NK-92 (cell line): ENCODE results near the gene SIDT1.

Experiments used
- DNase-seq: peaks from one replicate; lab custom pipeline; 2025; ENCODE audit not compliant: unreplicated experiment; lab: John Stamatoyannopoulos, UW

SIDT1 gene

GRCh38 chr3:113594066-113594465 lies 61.7 kb downstream of the SIDT1 start:
- DNase-seq, result no peak

GRCh38 chr3:113597596-113598354 lies 65.4 kb downstream of the SIDT1 start:
- no peak for DNase-seq

DNA sequence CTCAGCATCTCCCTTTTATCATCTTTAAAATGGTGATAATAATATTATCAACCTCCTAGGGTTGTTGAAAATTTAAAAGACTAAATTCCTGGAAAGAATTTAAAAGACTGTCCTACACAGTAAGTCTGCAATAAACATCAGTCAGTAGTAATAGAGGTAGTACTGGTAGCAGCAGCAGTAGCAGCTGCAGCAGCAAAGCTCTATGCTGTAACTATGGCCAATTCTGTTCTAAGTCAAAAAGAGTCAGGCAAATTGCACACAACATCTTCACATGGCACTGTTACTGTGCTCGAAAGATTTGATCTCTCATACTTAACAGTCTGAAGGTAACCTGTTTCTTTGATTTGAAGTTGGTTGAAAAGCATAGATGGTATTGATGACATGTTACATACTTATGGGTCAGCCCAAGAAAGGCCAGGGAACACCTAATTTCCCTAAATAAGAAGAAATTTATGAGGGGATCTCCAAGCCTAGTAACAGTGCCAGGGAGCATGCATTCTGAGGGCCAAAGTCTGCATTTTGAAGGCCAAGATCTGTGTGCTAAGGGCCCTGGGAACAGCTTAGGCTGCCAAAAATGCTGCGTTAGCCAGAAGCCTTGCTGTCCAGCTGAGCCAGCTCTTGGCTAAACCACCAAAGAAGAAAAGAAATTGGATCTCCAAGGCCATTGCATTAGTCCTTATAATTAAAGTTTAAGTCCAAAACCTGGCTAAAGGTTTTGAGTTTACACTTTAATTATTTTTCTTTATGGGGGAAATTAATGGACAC lies 68.2 kb downstream of the SIDT1 start:
- DNase-seq, result no peak

DNA sequence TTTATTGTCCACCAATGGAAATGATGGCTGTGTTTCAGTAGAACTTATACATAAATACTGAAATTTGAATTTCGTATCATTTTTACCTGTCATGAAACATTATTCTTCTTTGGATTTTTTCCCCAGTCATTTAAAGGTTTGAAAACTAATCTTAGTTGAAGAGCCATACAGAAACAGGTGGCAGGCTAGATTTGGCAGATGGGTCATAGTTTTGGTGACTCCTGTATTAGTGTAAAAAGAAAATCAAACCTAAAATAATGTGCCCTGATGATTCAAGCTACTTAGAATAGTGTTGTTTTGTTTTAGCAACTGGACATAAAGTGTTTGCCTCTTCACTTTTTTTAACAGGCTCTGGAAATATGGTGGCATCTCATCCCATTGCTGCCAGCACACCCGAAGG lies 68.9 kb downstream of the SIDT1 start:
- no peak for DNase-seq

GRCh38 chr3:113602256-113602655 lies 69.9 kb downstream of the SIDT1 start:
- no peak for DNase-seq

- DNase-seq, result no peak
These were observed 70.5 kb downstream of the SIDT1 start for GRCh38 chr3:113602836-113603235.

DNA sequence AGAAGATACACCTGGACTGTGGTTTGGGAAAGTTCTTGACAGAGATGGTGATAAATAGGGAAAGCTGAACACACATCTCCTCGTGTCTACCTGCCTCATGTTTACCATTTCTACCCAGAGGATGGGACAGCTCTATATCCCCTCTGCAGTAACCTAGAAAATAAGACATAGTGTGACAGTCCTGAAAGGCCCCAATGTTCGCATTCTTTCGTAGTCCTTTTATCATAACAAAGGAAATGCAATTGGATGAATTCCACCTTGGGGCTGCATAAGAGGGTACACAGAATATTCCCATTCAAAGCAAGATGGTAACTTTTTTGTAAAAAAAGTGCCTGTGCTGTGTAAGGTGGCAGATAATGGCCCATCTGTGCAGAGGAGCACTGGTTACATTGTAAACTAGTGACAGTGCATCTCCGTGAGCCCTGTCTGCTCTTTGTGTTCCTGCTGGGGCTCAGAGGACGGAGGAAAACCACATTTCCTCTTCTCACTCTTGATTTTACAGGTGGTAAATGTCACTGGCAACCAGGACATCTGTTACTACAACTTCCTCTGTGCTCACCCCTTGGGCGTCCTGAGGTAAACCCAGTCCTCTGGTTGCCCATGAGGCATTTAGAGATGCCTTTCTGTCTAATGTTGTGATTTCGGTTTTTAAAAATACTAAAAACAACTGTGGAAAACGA lies 74.3 kb downstream of the SIDT1 start:
- no peak for DNase-seq

GRCh38 chr3:113607219-113607596 lies 74.9 kb downstream of the SIDT1 start:
- no peak for DNase-seq

GRCh38 chr3:113614402-113614801 lies 82.0 kb downstream of the SIDT1 start:
- DNase-seq, result no peak

GRCh38 chr3:113615976-113616375 lies 83.6 kb downstream of the SIDT1 start:
- no peak for DNase-seq

- DNase-seq, result no peak
These were observed 85.4 kb downstream of the SIDT1 start for GRCh38 chr3:113617726-113618125.

GRCh38 chr3:113620091-113620490 lies 87.7 kb downstream of the SIDT1 start:
- DNase-seq, result no peak

DNA sequence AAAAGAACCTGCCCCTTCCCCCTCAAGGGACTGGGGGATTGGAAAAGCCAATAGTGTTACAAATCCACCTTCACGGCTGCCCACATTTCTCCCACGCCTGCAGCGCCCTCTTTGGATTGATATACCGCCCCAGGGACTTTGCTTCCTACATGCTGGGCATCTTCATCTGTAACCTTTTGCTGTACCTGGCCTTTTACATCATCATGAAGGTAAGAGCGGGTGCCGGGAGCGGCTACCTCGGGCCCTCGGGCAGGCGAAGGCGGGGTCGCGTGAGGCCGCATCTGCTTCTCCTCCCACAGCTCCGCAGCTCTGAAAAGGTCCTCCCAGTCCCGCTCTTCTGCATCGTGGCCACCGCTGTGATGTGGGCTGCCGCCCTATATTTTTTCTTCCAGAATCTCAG lies 91.0 kb downstream of the SIDT1 start:
- no peak for DNase-seq

GRCh38 chr3:113623811-113624210 lies 91.5 kb downstream of the SIDT1 start:
- no peak for DNase-seq

DNA sequence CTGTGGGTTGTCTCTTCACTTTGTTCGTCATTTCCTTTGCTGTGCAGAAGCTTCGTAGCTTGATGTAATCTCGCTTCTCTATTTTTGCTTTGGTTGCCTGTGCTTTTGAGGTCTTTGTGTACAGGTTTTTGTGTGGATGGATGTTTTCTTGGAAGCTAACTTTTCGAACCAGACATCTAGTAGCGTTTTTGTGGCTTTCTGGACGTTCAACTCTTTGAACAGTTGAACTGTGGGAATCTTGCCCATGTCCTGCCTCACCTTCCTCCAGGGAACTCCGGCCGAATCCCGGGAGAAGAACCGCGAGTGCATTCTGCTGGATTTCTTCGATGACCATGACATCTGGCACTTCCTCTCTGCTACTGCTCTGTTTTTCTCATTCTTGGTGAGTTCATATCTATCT lies 93.5 kb downstream of the SIDT1 start:
- no peak for DNase-seq

DNA sequence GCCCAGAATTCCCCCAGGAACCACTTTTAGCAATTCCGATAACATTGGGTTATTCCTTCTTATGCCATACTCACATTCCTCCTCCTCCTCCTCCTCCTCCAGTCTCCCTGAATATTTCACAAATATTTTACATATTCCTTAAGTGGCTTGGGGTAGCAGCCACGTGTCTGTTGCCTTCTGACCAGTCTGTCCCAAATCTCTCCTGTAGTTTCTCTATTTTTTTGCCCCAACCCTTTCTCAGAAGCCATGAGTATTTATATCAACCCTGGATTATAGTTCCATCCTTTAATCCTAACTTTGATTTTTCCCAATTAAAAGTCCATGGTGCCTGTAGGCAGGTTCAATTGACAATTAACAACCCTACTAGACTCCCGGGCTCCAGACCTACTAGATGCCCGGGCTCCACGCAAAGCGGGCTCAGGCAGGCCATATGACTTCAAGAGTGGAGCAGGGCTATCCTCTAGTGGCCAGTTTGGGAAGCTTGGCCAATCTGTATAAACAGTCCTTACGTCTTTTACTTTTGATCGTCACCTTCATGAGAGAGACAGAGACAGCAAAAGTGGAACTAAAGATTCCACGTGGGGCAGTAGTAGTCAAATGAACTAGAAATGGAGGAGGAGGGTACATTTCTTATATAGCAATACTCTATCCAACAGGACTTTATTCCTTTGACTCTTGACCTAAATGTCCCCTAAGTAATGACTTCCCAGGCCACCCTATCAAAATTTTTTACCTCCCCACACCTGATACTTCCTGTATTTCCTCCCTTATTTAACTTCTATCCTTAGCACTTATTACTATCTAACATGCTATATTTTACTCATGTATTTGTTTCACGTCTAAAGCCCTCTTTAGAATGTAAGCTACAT lies 94.4 kb downstream of the SIDT1 start:
- DNase-seq, result no peak

- no peak for DNase-seq
These were observed 96.0 kb downstream of the SIDT1 start for GRCh38 chr3:113628316-113628715.

DNA sequence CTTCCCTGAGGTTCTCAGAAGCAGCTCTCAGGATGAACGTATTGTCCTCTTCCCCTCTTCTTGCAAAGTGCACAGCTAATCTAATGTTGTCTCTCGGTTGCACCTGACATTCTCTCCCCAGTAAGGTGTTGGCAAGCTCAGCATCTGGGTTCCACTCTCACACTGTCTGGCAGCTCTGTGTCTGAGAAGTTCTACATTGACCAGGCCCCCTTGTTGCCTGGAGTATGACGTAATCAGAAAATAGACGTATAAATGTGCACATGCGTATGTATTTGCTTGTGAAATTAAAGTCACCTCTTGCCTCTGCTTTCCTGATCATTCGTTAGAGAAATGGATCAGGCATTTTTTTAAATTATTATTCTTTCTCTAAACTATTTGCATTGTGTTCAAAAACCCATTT lies 96.4 kb downstream of the SIDT1 start:
- DNase-seq, result no peak

DNA sequence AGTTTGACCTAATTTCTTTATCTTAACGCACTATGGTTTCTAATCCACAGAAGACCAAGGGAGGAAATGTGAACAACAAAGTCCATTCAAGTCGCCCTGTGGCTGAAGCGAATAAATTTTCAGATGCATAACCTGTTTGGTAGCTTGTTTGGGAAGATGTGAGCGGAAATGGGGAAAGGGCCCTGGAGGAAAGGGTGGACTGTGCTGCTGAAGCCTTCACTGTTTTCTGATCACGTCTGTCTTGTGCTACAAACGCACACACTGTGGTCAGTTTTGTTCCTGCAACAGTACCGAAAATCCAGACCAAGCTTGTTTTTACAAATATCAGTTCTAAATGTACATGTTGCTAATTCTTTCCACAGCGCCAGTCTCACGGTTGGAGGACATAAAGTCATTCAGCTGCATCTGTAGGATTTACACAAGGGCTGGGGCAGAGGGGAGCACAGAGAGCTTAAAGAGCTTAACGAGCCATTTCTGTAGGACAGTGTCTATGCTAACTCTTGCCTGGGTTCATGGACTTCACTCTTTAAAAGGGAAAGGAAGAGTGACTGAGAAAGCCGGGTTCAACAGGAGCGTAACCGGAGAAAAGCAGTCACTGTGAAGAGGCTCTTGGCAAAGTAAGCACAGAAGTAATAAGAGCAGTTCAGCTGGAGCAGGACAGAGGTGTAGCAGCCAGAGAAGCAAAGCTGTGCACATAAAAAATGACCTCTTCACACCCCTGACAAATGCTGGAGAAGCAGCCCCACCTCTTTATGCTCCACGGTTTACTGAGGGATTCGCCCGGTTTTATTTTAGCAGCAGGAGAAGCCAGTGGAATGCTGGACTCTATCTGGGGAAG lies 97.4 kb downstream of the SIDT1 start:
- no peak for DNase-seq

GRCh38 chr3:113630956-113631542 lies 98.7 kb downstream of the SIDT1 start:
- DNase-seq, result no peak
